HepG2 (cell line): ENCODE measurements around the gene ATOSB. TPM values are rescaled to one million over a fixed set of nuclear protein-coding genes. Genes with fewer than 3 reads are reported as not detected.

ENCODE experiments used
- AGO2 ChIP-seq: fragments of 200-400 bp; formaldehyde crosslinking; optimal IDR thresholded peaks from 2 replicates; pipeline ENCODE3; 2017; ENCODE audit warnings: mild to moderate bottlenecking, low read depth, low read length, moderate library complexity
- BCLAF1 ChIP-seq: fragments of 450-650 bp; IDR thresholded peaks from 2 replicates; pipeline ENCODE4 v1.6.1; 2017; ENCODE audit warnings: mild to moderate bottlenecking
- CBX2 ChIP-seq, 2 experiments: fragments of 200-600 bp in 1 of 2; sonication (generic); formaldehyde crosslinking in 1 of 2; IDR thresholded peaks; 2 replicates each; pipeline versions ENCODE4 v1.7.0 to v1.8.1; 2018 to 2022; ENCODE audit warnings: low read depth in 2 of 2, low read length in 1 of 2, mild to moderate bottlenecking in 1 of 2, missing genetic modification reagents in 1 of 2
- KDM4B ChIP-seq: sonication (generic); formaldehyde crosslinking; IDR thresholded peaks from 2 replicates; pipeline ENCODE4 v1.4.0; 2020; ENCODE audit warnings: missing genetic modification reagents
- RFX3 ChIP-seq: IDR thresholded peaks from 2 replicates; pipeline ENCODE4 v1.6.1; 2016; ENCODE audit warnings: missing biosample characterization, missing genetic modification reagents
- RFX5 ChIP-seq: IDR thresholded peaks from 2 replicates; pipeline ENCODE4 v1.6.1; 2011; ENCODE audit warnings: low read depth, low read length, improper control_type of control experiment
- TFAP4 ChIP-seq: sonication (generic); IDR thresholded peaks from 2 replicates; pipeline ENCODE4 v1.6.1; 2016; ENCODE audit warnings: low read depth, borderline replicate concordance
- THYN1 ChIP-seq: sonication (generic); formaldehyde crosslinking; IDR thresholded peaks from 2 replicates; pipeline ENCODE4 v1.8.1; 2023; ENCODE audit warnings: low read depth, mild to moderate bottlenecking, moderate library complexity, missing genetic modification reagents, borderline replicate concordance
- ZBTB7A ChIP-seq: sonication (generic); formaldehyde crosslinking; IDR thresholded peaks from 2 replicates; pipeline ENCODE4 v1.8.0; 2022; ENCODE audit warnings: mild to moderate bottlenecking, missing genetic modification reagents
- ZMYM3 ChIP-seq: sonication (generic); formaldehyde crosslinking; IDR thresholded peaks from 2 replicates; pipeline ENCODE4 v1.5.1; 2020; ENCODE audit warnings: mild to moderate bottlenecking, missing genetic modification reagents
- ZNF143 ChIP-seq: sonication (generic); formaldehyde crosslinking; IDR thresholded peaks from 2 replicates; pipeline ENCODE4 v1.4.0; 2020; ENCODE audit warnings: missing genetic modification reagents
- ZNF605 ChIP-seq: sonication (generic); formaldehyde crosslinking; IDR thresholded peaks from 2 replicates; pipeline ENCODE4 v1.8.0; 2022; ENCODE audit warnings: mild to moderate bottlenecking, missing genetic modification reagents
- polyA plus RNA-seq, 8 experiments: library from polyadenylated mRNA; depleted of rRNA in 3 of 8; stranded (reverse) in 7 of 8; unstranded in 1 of 8; fragments of >200 nt; fragmentation: Illumina TruSeq in 4 of 8; extraction: Trizol in 4 of 8; gene quantifications; 2 replicates each; pipeline versions ENCODE4 v1.2.1 to v1.2.3, GENCODE V29; 2011 to 2016; ENCODE audit warnings: low read depth in 4 of 8, missing spikeins in 1 of 8, mixed read lengths in 1 of 8; ENCODE audit not compliant: insufficient read depth in 1 of 8
- total RNA-seq, 5 experiments: library from RNA; depleted of rRNA; stranded (reverse); fragments of >200 nt; fragmentation: Illumina TruSeq; extraction: Trizol; gene quantifications; 2 replicates each; pipeline ENCODE4 v1.2.3, GENCODE V29; 2016; ENCODE audit warnings: low read depth in 1 of 5
- TF ChIP-seq, protein P1 (sequence below): sonication (generic); formaldehyde crosslinking; conservative IDR thresholded peaks from 2 replicates; pipeline ENCODE4 v1.8.0; 2022; ENCODE audit warnings: mild to moderate bottlenecking, moderate library complexity, missing genetic modification reagents
- TF ChIP-seq, protein P2 (sequence below): sonication (generic); formaldehyde crosslinking; IDR thresholded peaks from 2 replicates; pipeline ENCODE4 v1.4.0; 2020; ENCODE audit warnings: missing genetic modification reagents

ATOSB gene
- total and polyA plus RNA-seq, 2 of the 13 experiments (the other 11 are each of a cell fraction or from before 2014, with no cell fraction given) = 1.9 to 6.4 TPM

GRCh38 chr9:35054871-35055644 is 60.6 kb downstream of the ATOSB start (continued):
- TF ChIP-seq BCLAF1 (no peak), AGO2 (peak; percentile 64), ZMYM3 (CRISPR knock-in tag) (no peak), ZNF605 (CRISPR knock-in tag) (no peak), ZNF143 (CRISPR knock-in tag) (no peak), KDM4B (CRISPR knock-in tag) (no peak), CBX2 (IDR thresholded peaks at IDR 0.05; ENCODE audit: low read depth, low read length) (no peak), CBX2 (CRISPR knock-in tag; IDR thresholded peaks at IDR 0.05; ENCODE audit: low read depth) (no peak), RFX5 (no peak), THYN1 (no peak), RFX3 (no peak), TFAP4 (no peak), ZBTB7A (no peak)
- TF ChIP-seq, protein P1, sequence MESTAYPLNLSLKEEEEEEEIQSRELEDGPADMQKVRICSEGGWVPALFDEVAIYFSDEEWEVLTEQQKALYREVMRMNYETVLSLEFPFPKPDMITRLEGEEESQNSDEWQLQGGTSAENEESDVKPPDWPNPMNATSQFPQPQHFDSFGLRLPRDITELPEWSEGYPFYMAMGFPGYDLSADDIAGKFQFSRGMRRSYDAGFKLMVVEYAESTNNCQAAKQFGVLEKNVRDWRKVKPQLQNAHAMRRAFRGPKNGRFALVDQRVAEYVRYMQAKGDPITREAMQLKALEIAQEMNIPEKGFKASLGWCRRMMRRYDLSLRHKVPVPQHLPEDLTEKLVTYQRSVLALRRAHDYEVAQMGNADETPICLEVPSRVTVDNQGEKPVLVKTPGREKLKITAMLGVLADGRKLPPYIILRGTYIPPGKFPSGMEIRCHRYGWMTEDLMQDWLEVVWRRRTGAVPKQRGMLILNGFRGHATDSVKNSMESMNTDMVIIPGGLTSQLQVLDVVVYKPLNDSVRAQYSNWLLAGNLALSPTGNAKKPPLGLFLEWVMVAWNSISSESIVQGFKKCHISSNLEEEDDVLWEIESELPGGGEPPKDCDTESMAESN (CRISPR knock-in tag) = no peak
- TF ChIP-seq, protein P2, sequence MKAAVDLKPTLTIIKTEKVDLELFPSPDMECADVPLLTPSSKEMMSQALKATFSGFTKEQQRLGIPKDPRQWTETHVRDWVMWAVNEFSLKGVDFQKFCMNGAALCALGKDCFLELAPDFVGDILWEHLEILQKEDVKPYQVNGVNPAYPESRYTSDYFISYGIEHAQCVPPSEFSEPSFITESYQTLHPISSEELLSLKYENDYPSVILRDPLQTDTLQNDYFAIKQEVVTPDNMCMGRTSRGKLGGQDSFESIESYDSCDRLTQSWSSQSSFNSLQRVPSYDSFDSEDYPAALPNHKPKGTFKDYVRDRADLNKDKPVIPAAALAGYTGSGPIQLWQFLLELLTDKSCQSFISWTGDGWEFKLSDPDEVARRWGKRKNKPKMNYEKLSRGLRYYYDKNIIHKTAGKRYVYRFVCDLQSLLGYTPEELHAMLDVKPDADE (CRISPR knock-in tag) = no peak
- TF ChIP-seq, all 625 proteins: peak for 7
